NCI-H446 (cell line): Measurements from ENCODE around the gene SYCP3.
A peak's percentile ranks its signal among the peaks of the same experiment; 100 is the strongest.
"Not testable (repeated sequence)": the region's sequence is repeated elsewhere in the genome, so short reads cannot be mapped to it uniquely, and the experiment has no call there.

ENCODE experiments used
- DNase-seq, 2 experiments: peaks; one replicate each; lab custom pipeline; 2025; lab: John Stamatoyannopoulos, UW

SYCP3 gene

GRCh38 chr12:101713059-101713682, 26.1 kb downstream of the SYCP3 start:
- DNase-seq = no peak

- no peak for DNase-seq
These were observed 29.0 kb downstream of the SYCP3 start for GRCh38 chr12:101710288-101710687.

DNA sequence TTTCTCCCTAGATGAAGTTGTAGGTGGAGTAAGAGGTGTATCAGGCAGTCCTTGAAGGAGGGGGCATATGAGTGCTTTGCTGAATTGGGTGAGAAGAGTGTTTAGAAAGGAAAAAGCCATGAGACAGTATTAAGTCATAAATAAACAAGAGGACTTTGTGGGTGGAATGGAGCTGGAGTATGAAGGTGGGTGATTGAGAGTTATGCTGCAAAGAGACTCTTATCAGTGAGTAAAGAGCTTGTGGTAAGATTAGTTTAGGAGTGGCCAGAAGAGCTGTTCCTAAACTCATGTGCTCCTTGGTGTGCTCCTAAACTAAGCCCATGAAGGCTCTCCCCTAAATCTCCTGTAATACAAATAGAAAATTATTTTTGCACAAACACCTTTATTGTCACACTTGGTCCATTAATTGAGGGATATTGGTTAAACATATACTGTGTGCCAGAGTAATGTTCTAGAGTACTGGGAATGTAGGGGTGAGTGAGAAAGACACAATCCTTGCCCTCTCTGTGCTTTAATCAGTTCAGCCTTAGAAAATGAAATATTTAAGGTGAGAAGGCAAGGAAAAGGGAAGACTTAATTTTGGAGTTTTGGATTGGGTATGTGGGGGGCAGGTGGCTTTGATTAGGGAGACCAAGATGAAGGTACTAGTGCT, 32.0 kb downstream of the SYCP3 start:
- DNase-seq = no peak

- no peak for DNase-seq
These were observed 32.9 kb downstream of the SYCP3 start for GRCh38 chr12:101706403-101706802.

GRCh38 chr12:101703487-101703886, 35.8 kb downstream of the SYCP3 start:
- DNase-seq = no peak

GRCh38 chr12:101700299-101700820, 38.9 kb downstream of the SYCP3 start:
- DNase-seq = no peak

GRCh38 chr12:101698800-101699347, 40.4 kb downstream of the SYCP3 start:
- no peak for DNase-seq

DNA sequence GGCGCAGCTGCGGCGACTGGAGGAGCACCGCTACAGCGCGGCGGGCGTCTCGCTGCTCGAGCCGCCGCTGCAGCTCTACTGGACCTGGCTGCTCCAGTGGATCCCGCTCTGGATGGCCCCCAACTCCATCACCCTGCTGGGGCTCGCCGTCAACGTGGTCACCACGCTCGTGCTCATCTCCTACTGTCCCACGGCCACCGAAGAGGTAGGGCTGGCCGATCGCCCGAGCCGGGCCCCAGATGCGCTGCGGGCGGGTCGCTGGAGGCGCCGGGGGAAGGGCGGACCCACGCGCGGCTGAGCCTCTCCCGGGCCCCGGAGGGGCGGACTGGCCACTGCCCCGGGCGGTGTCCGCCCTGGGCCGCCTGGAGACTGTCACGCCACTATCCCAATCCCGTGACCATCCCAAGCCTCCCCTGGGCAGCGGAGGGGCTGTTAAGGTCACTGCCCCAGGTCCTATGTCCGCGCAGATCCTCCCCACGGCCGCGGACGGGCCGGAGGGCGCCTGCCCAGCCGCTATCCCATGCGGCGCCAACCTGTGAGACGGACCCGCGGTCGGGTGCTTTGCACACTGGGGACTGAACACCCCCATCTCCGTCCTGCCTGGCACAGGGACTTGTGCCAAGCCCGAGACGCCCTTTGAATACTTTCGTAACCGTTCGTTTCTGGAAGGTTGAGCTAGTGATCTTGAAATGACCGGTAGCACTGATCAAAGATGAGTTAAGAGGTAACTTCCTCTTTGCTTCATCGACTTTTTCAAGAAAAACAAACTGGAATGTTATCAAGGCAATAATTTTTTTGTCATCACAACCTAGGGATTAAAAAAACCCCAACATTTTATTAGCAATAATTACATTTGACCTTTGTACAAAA, 41.1 kb downstream of the SYCP3 start:
- DNase-seq = peak in 1 of 2 experiments; percentile 6

- peak in 1 of 2 experiments; percentile 69 for DNase-seq
These were observed 41.9 kb downstream of the SYCP3 start, which contains the start of gene CHPT1 for GRCh38 chr12:101697197-101697929. TSS of gene CHPT1 (plus strand) at chr12:101697640. CDS start at chr12:101697862, 222 bp downstream.

GRCh38 chr12:101696251-101697196, 42.7 kb downstream of the SYCP3 start:
- DNase-seq = peak in 1 of 2 experiments; percentile 59

- DNase-seq = no peak
These were observed 43.6 kb downstream of the SYCP3 start for GRCh38 chr12:101695706-101696105.

GRCh38 chr12:101694986-101695385, 44.3 kb downstream of the SYCP3 start:
- no peak for DNase-seq

DNA sequence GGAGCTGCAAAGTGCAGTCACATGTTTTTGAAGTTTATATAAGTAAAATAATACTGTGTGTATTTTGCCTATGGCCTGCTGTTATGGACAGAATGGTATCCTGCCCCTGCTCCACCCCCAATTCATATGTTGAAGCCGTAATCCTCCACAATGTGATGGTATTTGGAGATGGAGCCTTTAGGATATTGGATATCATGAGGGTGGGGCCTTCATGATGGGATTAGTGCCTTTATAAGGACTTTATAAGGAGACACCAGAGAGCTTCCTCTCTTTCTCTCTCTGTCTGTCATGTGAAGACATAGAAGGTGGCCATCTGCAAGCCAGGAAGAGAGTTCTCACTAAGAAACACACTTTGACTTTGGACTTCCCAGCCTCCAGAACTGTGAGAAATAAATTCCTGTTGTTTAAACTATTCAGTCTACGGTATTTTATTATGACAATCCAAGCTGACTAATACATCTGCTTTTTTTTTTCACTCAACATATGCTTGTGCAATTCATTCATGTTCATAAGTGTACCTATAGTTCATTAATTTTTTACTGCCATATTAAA, 44.9 kb downstream of the SYCP3 start:
- no peak for DNase-seq

DNA sequence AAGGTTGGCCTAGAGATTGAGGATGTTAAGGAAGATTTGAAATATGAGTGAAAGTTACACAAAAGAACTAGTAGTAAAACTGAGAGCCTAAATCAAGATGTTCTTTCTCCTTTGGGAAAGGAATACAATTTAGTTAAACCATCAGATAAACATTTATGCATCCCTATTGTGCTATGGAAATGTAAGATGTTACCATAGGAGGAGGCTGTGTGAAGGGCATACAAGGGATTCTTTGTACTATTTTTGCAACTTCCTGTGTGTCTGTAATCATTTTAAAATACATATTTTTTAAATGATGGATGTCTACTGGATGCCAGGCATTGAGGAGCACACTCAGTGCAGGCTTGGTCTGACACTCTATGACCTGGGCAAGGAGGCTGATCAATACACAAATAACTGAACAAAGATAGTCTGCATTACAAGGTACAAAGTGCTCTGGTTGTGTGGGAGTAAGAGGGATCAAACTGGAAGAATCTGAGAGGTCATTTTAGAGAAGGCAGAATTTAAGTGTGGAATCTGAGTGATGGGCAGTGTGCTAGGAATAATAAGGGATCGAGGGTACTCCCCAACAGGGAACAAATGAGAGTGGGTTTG, 47.7 kb downstream of the SYCP3 start:
- no peak for DNase-seq

GRCh38 chr12:101690544-101691098, 48.6 kb downstream of the SYCP3 start:
- no peak for DNase-seq

- peak in 1 of 2 experiments; percentile 48 for DNase-seq
These were observed 53.1 kb downstream of the SYCP3 start for GRCh38 chr12:101686176-101686575.

- DNase-seq = no peak
These were observed 54.2 kb downstream of the SYCP3 start for GRCh38 chr12:101685092-101685491.

- DNase-seq = not testable (repeated sequence)
These were observed 57.6 kb downstream of the SYCP3 start for GRCh38 chr12:101681627-101682026.

- no peak for DNase-seq
These were observed 58.6 kb downstream of the SYCP3 start for GRCh38 chr12:101680647-101681046.
